GM23338 (cell line): Measurements from ENCODE around the gene R3HDM2. TPM values are rescaled to one million over a fixed set of nuclear protein-coding genes. Genes with fewer than 3 reads are reported as not detected.
A peak's percentile ranks its signal among the peaks of the same experiment; 100 is the strongest.

Experiments used
- ATAC-seq: fragments of 200-7000 bp; cut with Tn5 transposase; 3 replicates; pipeline ENCODE4 v1.9.1; 2020
- DNase-seq: peaks from one replicate; pipeline ENCODE4 v3.0.0-alpha.2; 2015; ENCODE audit warnings: low spot score
- H2AFZ ChIP-seq: fragments of 200-600 bp; sonication (generic); 2 replicates; pipeline ENCODE4 v1.8.0; 2016; ENCODE audit warnings: antibody characterized with exemption, mild to moderate bottlenecking, moderate library complexity
- H3F3A ChIP-seq: fragments of 200-600 bp; sonication (generic); replicated peaks from 2 replicates; pipeline ENCODE4 v1.8.0; 2017; ENCODE audit warnings: antibody characterized with exemption, mixed run types, low read depth
- H3K27ac ChIP-seq: fragments of 200-600 bp; sonication (generic); 2 replicates; pipeline ENCODE4 v1.6.1; 2016; ENCODE audit warnings: low read depth
- H3K27me3 ChIP-seq: fragments of 200-600 bp; sonication (generic); 2 replicates; pipeline ENCODE4 v1.8.0; 2016; ENCODE audit warnings: mild to moderate bottlenecking, mixed run types, moderate library complexity; ENCODE audit not compliant: insufficient read depth
- H3K36me3 ChIP-seq: fragments of 200-600 bp; sonication (generic); 2 replicates; pipeline ENCODE4 v1.8.0; 2016; ENCODE audit warnings: mild to moderate bottlenecking; ENCODE audit not compliant: insufficient read depth
- H3K4me1 ChIP-seq: fragments of 200-600 bp; sonication (generic); 2 replicates; pipeline ENCODE4 v1.8.0; 2016; ENCODE audit warnings: mild to moderate bottlenecking, moderate library complexity; ENCODE audit not compliant: insufficient read depth
- H3K4me2 ChIP-seq: fragments of 200-600 bp; sonication (generic); 2 replicates; pipeline ENCODE4 v1.7.1; 2017; ENCODE audit warnings: mixed run types
- H3K4me3 ChIP-seq: fragments of 200-600 bp; sonication (generic); 2 replicates; pipeline ENCODE4 v1.6.1; 2016; ENCODE audit warnings: mixed run types
- H3K79me2 ChIP-seq: fragments of 200-600 bp; sonication (generic); replicated peaks from 2 replicates; pipeline ENCODE4 v1.8.0; 2017; ENCODE audit warnings: mild to moderate bottlenecking; ENCODE audit not compliant: insufficient read depth
- H3K9me2 ChIP-seq: fragments of 200-600 bp; sonication (generic); 2 replicates; pipeline ENCODE4 v1.8.0; 2017; ENCODE audit not compliant: insufficient read depth
- H4K20me1 ChIP-seq: fragments of 200-600 bp; sonication (generic); replicated peaks from 2 replicates; pipeline ENCODE4 v1.8.0; 2017; ENCODE audit warnings: mild to moderate bottlenecking; ENCODE audit not compliant: insufficient read depth
- H3K27ac Mint-ChIP-seq: 2 replicates; pipeline ENCODE4 v1.8.0; 2020; ENCODE audit warnings: inconsistent platforms, mild to moderate bottlenecking, moderate library complexity, mixed read lengths
- H3K27me3 Mint-ChIP-seq: 3 replicates; pipeline ENCODE4 v1.8.0; 2022; ENCODE audit warnings: low read depth, mild to moderate bottlenecking, moderate library complexity, mixed read lengths, inconsistent platforms; ENCODE audit not compliant: insufficient read depth, poor library complexity
- H3K36me3 Mint-ChIP-seq: 3 replicates; pipeline ENCODE4 v1.8.0; 2021; ENCODE audit warnings: low read depth, mild to moderate bottlenecking, inconsistent platforms, moderate library complexity, mixed read lengths
- H3K4me1 Mint-ChIP-seq: 3 replicates; pipeline ENCODE4 v1.8.0; 2020; ENCODE audit warnings: mild to moderate bottlenecking, inconsistent platforms, mixed read lengths
- H3K4me3 Mint-ChIP-seq: 3 replicates; pipeline ENCODE4 v1.8.0; 2021; ENCODE audit warnings: moderate library complexity, mild to moderate bottlenecking, inconsistent platforms, mixed read lengths
- H3K9me3 Mint-ChIP-seq: 3 replicates; pipeline ENCODE4 v1.8.0; 2020; ENCODE audit warnings: moderate library complexity, mild to moderate bottlenecking, inconsistent platforms, mixed read lengths
- CTCF ChIP-seq, 2 experiments: fragments of 200-600 bp in 1 of 2; sonication (generic) in 1 of 2; conservative IDR thresholded peaks; 2 replicates each; pipeline versions ENCODE4 v1.5.1 to v1.6.1; 2016 to 2017; ENCODE audit warnings: antibody characterized with exemption in 2 of 2, low read depth in 2 of 2, mild to moderate bottlenecking in 2 of 2, moderate library complexity in 1 of 2
- EZH2phosphoT487 ChIP-seq: fragments of 200-600 bp; sonication (generic); IDR thresholded peaks from one replicate; pipeline ENCODE4 v1.8.1; 2018; ENCODE audit warnings: antibody characterized with exemption; ENCODE audit not compliant: unreplicated experiment
- POLR2AphosphoS5 ChIP-seq: IDR thresholded peaks from 2 replicates; pipeline ENCODE4 v1.6.1; 2016; ENCODE audit warnings: antibody characterized with exemption, low read depth
- polyA plus RNA-seq: library from polyadenylated mRNA; unstranded; fragments of >200 nt; fragmentation: Nextera tagmentation; extraction: Ambion mirVana; gene quantifications from 2 replicates; pipeline ENCODE4 v1.2.1, GENCODE V29; 2016
- total RNA-seq: library from RNA; depleted of rRNA; stranded (reverse); fragments of >200 nt; shearing (Covaris generic); gene quantifications from 2 replicates; pipeline ENCODE4 v1.2.3, GENCODE V29; 2014
- TF ChIP-seq, protein P1 (sequence below): IDR thresholded peaks from one replicate; pipeline ENCODE4 v1.6.1; 2018; ENCODE audit warnings: antibody characterized with exemption; ENCODE audit not compliant: unreplicated experiment

R3HDM2 gene
- total and polyA plus RNA-seq, 2 experiments from 2014 or later: 9.6 to 19.6 TPM

GRCh38 chr12:57462251-57462911 lies 31.5 kb upstream of the R3HDM2 start:
- H3K27ac ChIP-seq: peak overlapping the region; percentile 100
- TF ChIP-seq CTCF (conservative IDR thresholded peaks at IDR 0.05; ENCODE audit: low read depth in 2 of 2) (peak; percentile 96 to 99), POLR2AphosphoS5 (peak; percentile 60)
- TF ChIP-seq, protein P1, sequence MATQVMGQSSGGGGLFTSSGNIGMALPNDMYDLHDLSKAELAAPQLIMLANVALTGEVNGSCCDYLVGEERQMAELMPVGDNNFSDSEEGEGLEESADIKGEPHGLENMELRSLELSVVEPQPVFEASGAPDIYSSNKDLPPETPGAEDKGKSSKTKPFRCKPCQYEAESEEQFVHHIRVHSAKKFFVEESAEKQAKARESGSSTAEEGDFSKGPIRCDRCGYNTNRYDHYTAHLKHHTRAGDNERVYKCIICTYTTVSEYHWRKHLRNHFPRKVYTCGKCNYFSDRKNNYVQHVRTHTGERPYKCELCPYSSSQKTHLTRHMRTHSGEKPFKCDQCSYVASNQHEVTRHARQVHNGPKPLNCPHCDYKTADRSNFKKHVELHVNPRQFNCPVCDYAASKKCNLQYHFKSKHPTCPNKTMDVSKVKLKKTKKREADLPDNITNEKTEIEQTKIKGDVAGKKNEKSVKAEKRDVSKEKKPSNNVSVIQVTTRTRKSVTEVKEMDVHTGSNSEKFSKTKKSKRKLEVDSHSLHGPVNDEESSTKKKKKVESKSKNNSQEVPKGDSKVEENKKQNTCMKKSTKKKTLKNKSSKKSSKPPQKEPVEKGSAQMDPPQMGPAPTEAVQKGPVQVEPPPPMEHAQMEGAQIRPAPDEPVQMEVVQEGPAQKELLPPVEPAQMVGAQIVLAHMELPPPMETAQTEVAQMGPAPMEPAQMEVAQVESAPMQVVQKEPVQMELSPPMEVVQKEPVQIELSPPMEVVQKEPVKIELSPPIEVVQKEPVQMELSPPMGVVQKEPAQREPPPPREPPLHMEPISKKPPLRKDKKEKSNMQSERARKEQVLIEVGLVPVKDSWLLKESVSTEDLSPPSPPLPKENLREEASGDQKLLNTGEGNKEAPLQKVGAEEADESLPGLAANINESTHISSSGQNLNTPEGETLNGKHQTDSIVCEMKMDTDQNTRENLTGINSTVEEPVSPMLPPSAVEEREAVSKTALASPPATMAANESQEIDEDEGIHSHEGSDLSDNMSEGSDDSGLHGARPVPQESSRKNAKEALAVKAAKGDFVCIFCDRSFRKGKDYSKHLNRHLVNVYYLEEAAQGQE: no peak
- H3K4me2 ChIP-seq: peak overlapping the region; percentile 100
- no peaks in the 10 kb centered on the region; the same call in 2 of the 3 replicates for H3K9me3 Mint-ChIP-seq
- H3F3A ChIP-seq: peaks cover 22% of the 10 kb centered on the region
- H3K4me1 ChIP-seq: peaks cover 18% of the 10 kb centered on the region
- H3K27me3 ChIP-seq: no peaks in the 10 kb centered on the region
- peaks cover 23% of the 10 kb centered on the region; the same call in 2 of the 3 replicates for H3K36me3 Mint-ChIP-seq
- H4K20me1 ChIP-seq: no peaks in the 10 kb centered on the region; the same call in 1 of the 2 replicates
- peaks cover 34% of the 10 kb centered on the region for H3K27me3 Mint-ChIP-seq
- H3K4me3 Mint-ChIP-seq: peak overlapping the region; percentile 82
- H3K79me2 ChIP-seq: peaks cover 14% of the 10 kb centered on the region
- peak overlapping the region; percentile 97 for H3K4me3 ChIP-seq
- H3K27ac Mint-ChIP-seq: peak overlapping the region; percentile 99
- ATAC-seq (peak; percentile 53), DNase-seq (peak; percentile 94)
- peak overlapping the region; percentile 76; the same call in 1 of the 2 replicates for H2AFZ ChIP-seq
- H3K4me1 Mint-ChIP-seq: peaks cover 28% of the 10 kb centered on the region
- no peaks in the 10 kb centered on the region for H3K36me3 ChIP-seq
- H3K9me2 ChIP-seq: no peaks in the 10 kb centered on the region

DNA sequence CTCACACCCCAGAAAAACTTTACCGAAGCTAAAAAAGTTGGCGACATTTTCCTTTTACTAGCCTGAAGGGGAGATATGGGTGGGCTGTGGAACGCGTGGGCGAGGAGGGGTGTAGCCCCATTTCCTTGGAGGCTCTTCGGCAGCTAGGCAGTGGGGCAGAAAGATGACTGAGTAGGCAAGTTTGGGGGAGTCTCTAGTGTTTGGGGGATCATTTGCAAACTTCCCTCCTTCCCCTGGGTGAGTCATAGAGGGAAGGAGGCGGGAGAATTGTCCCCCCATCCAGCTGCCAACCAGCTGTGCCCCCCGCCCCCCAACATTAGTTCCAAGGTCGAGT lies 31.0 kb upstream of the R3HDM2 start:
- ATAC-seq: no peak

More for the DNA sequence above, 31.0 kb upstream of the R3HDM2 start:
- H3K36me3 Mint-ChIP-seq: peaks cover 24% of the 10 kb centered on the region
- Histone ChIP-seq H3K4me3 (peak overlapping the region; percentile 97), H3F3A (peaks cover 23% of the 10 kb centered on the region), H3K79me2 (peaks cover 19% of the 10 kb centered on the region), H2AFZ (peak overlapping the region; percentile 76), H3K36me3 (no peaks in the 10 kb centered on the region), H3K4me1 (peaks cover 23% of the 10 kb centered on the region), H4K20me1 (no peaks in the 10 kb centered on the region; the same call in 1 of the 2 replicates), H3K9me2 (no peaks in the 10 kb centered on the region), H3K4me2 (peak overlapping the region; percentile 100), H3K27ac (peak overlapping the region; percentile 100), H3K27me3 (no peaks in the 10 kb centered on the region)
- no peaks in the 10 kb centered on the region; the same call in 2 of the 3 replicates for H3K9me3 Mint-ChIP-seq
- peak overlapping the region; percentile 82 for H3K4me3 Mint-ChIP-seq
- H3K4me1 Mint-ChIP-seq: peaks cover 33% of the 10 kb centered on the region
- peak overlapping the region; percentile 99 for H3K27ac Mint-ChIP-seq
- no peak for TF ChIP-seq EZH2phosphoT487
- TF ChIP-seq POLR2AphosphoS5: peak; percentile 5; the same call in 1 of the 2 replicates
- no peak for DNase-seq
- peaks cover 34% of the 10 kb centered on the region for H3K27me3 Mint-ChIP-seq
